HG02610 (cell line): ENCODE results near the gene RNF151.

Experiments
- ATAC-seq: cut with Tn5 transposase; IDR thresholded peaks from one replicate; pipeline ENCODE4 v1.9.1; 2021; ENCODE audit warnings: mild to moderate bottlenecking, moderate library complexity; ENCODE audit not compliant: unreplicated experiment

Gene RNF151

DNA sequence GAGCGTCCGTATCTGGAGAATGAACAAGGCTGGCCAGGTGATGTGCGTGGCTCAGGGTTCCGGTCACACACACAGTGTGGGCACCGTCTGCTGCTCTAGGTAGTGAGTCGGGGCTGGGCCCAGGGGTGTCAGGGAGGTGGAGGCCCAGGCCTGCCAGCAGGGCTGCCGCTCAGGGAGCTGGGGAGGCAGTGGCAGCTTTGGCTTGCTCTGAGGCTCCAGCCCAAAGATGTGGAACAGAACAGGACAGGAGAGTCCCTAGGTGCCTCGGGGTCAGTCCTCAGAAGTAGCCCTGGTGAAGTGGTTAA is 9.5 kb downstream of the RNF151 start:
- ATAC-seq = no peak

DNA sequence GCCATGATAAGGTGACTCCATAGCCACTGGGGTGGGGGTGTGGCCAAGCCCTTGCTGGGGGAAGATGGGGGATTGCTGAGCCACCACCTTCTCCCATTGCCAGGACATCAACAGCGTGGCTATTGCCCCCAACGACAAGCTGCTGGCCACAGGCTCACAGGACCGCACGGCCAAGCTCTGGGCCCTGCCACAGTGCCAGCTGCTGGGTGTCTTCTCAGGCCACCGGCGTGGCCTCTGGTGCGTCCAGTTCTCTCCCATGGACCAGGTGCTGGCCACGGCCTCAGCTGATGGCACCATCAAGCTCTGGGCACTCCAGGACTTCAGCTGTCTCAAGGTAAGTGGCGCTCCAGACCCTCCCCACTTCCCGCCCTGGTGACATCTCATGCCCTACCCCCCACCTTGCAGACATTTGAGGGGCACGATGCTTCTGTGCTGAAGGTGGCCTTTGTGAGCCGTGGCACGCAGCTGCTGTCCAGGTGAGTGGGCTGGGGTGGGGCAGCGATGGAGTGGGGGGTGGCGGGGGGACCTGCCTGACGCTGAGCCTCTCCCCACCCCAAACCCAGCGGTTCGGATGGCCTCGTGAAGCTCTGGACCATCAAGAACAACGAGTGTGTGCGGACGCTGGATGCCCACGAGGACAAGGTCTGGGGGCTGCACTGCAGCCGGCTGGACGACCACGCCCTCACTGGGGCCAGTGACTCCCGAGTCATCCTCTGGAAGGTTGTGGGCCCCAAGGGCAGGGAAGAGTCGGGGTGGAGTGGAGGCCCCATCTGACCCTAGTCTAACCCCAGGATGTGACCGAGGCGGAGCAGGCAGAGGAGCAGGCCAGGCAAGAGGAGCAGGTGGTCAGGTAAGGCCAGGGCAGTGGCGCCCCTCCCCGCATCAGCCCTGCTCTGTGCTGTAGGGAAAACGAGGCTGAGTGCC is 10.6 kb downstream of the RNF151 start:
- no peak for ATAC-seq

DNA sequence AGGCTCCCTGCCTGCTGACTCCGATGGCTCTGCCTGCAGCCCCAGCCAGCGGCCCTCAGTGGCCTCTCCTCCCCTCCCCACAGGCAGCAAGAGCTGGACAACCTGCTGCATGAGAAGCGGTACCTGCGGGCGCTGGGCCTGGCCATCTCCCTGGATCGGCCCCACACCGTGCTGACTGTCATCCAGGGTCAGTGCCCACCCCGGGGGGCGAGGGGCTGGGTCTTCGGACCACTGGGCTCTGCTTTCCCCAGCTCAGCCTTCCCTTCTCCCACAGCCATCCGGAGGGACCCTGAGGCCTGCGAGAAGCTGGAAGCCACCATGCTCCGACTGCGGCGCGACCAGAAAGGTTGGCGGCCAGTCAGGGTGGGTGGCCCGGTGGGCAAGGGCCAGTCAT is 11.2 kb downstream of the RNF151 start:
- ATAC-seq = no peak

DNA sequence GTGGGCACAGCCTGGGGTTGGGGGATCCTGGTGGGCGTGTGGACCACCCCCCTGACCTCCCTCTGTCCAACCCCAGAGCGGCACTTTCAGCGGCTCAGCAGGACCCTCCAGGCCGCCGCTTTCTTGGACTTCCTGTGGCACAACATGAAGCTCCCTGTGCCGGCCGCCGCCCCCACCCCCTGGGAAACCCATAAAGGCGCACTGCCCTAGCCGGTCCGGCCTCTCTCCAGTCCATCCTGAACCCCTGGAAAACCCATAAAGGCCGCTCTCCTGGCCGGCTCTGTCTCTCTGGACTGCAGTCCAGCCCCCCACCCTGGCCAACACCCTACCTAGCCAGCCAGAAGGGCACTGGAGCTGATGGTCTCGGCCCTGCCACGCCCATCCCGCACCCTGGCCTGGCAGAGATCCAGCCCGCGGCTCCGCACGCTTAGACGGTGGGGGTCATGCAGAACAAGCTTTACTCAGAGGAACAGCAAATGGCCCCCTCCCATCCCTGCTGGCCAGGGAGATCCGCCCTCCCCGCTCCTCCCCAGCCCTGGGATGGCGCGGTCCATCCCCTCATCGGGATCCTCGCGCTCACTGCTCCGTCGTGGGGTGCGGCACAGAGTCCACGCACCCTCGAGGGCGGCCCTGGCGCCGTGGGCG is 11.9 kb downstream of the RNF151 start:
- ATAC-seq = no peak

DNA sequence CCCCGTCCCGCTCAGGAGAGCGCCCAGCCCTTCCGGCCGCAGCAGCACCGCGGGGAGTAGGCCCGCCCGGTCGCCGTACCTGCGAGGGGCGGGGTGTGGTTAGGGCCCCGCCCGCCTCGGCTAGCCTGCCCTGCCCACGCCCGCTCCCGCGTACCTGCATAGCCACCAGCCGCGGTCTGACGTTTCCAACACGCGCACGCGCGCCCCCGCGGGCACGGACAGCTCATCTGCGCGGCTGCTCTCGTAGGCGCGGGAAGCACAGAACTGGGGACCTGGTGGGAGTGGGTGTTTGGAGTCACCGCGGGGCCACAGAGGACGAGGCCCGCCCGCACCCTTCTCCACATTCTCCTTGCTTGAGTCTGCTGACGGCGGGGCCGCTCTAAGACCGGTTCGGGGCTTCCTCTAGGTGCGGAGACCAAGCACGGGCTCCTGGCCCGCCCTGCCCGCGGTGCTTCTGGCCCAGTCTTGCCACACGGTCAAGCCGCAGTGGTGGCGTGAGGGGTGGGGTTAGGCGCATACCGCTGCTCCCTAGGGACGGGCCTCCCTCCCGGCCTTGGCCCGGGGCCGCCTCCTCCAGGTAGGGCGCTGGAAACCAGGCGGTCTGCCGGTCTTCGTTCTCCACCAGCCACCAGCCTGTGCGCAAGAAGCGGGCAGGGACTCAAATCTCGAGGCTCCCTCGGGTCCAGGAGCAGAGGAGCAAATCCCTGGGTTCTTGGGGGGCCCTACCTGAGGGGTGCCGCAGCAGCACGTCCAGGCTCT is 12.8 kb downstream of the RNF151 start:
- ATAC-seq = no peak

DNA sequence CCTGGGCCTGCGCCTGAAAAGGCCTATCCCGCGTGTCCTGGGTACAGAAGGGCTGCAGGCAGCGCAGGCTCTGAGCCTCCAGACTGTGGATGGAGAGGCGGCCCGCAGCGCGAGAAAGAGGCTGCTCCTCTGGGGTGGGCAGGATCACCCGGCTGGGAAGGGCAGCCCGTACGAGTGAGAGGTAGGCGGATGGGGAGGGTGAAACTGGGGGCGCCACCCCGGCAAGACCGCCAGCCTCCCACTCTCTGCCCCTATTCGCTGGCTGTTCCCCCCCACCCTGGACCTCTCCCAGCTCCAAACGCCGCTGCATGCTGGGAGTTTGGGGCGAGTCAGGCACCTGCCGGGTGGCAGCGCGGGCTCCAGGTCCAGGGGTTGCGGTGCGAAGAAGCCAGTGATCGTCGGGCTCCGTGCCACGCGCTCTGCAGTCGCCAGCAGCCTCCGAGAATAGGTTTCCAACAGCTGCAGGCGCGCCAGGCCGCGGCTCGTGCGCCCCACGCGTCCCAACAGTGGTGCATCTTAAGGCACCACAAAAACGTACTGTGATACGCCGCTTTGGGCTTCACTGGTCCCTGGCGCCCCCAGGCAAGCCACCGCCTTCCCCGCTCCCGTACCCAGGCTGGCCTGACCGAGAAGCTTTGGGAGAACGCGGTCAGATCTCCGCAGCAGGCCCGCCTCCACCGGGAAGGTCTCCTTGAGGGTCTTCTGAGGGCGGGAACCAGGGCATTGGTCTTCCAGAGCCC is 13.5 kb downstream of the RNF151 start:
- no peak for ATAC-seq

DNA sequence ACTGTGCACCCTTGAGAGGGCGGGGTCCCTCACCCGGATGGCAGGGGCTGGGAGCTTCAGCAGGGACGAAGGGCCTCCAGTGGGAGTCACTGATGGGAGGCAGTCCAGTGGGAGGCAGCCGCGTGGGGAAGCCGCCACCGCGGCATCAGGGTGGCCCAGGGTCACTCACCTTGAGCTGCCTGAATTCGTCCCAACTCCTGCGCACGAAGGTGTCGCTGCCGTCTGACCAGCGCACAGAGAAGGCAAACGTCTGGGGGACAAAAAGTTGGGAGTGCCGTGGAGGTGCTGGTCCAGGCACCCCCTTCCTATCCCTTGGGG is 14.1 kb downstream of the RNF151 start:
- ATAC-seq = no peak

DNA sequence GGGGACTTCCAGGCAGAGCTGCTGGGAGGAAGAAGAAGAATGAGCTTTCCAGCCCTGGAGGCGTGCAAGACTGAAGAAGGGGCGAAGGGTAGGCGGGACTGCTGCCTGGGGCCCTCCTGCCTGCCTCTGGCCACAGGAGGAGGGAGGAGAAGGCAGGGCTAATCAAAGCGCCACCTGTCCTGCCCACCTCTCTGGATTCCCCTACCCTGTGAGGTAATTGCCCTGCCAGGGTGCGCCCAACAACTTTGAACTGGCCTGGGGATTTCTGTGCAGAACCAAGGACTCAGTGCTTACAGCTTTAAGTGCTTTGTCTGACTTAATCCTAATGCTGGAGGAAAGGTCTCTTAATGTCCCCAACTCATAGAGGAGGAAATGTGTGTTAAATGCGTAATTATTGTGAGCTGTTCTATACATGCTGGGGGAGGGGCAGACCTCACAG is 14.8 kb downstream of the RNF151 start, which contains the start of gene NOXO1:
NOXO1 (minus strand) TSS at position 72 of the 439 bp plus-strand sequence. CDS start 290 bp downstream, outside the sequence.
- ATAC-seq = no peak

DNA sequence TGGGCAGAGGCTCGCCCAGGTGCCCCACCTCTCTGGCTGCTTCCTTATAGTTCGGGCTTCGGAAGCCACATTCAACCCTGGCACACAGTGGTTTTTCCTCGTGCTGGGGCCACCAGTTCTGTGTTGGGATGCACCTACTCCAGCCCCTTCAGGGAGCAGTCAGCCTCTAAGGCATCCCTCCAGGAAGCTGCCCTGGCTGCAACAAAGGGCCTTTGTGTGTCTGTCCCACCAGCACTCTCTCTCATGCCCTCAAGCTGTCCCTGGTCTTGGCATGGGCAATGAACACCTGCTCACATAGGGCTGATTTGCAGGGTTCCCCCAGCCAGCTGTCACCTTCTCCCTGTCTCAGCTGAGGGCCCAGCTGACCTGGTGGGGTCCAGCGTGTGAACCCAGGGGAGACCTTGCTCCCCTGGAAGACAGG is 15.4 kb downstream of the RNF151 start:
- ATAC-seq = no peak

DNA sequence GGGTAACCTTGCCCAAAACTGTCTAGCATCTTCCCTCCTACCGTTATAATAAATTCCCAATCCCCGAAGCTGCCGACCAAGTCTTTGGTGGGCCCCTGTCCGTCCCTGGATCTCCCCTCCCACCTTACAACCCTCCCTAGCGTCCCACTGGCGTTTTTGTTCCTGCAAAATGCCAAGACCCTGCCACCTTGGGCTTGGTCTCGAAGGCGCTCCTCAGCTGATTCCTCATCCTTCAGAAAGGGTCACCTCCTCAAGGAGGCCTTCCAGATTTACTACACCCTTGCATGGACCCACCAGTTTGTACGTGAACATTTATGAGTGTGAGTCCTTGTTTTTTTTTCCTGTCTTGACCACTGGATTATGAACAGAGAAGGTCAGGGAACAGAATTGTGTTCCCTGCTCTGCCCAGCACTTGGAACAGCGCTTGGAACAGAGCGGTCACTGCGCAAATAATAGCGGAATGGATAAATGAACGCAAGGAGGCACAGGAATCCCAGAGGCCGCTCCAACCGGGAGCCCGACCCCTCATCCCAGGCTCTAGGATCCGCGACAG is 16.4 kb downstream of the RNF151 start:
- ATAC-seq = no peak

DNA sequence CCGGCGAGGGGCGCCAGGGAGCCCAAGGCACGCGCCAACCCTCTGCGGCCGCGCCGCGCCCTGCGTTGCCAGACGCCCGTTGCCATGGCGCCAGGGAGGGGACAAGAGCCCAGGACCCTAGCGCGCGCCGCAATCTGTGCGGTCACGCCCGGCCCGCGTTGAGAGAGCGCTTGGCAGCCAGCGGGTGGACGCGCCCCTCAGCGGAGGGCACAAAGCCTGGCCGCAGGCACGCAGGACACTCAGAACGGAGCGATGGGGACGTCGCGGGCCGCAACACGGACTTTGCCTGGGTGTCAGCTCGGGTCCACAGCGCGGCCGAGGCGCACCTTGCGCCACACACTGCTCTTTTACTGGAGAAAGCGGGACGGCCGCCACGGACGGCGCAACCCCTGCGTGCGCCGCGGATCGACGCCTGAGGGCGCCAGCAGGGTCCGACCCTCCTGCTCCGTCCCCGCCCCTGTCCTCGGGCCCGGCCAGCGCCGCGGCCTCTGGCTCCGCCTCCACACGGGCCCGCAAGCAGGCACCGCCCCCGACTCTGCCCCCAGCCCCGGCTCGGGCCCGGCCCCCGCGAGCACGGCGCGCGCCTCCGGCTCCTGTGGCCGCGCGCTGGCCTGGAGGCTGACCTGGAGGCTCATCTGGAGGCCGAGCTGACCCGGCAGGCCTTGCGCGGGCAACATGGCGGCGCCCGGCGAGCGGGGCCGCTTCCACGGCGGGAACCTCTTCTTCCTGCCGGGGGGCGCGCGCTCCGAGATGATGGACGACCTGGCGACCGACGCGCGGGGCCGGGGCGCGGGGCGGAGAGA is 17.1 kb downstream of the RNF151 start, which contains the start of gene GFER:
GFER (plus strand) TSS at position 650 of the 803 bp plus-strand sequence; CDS start at position 676, 26 bp downstream.
- peak; percentile 78 for ATAC-seq

DNA sequence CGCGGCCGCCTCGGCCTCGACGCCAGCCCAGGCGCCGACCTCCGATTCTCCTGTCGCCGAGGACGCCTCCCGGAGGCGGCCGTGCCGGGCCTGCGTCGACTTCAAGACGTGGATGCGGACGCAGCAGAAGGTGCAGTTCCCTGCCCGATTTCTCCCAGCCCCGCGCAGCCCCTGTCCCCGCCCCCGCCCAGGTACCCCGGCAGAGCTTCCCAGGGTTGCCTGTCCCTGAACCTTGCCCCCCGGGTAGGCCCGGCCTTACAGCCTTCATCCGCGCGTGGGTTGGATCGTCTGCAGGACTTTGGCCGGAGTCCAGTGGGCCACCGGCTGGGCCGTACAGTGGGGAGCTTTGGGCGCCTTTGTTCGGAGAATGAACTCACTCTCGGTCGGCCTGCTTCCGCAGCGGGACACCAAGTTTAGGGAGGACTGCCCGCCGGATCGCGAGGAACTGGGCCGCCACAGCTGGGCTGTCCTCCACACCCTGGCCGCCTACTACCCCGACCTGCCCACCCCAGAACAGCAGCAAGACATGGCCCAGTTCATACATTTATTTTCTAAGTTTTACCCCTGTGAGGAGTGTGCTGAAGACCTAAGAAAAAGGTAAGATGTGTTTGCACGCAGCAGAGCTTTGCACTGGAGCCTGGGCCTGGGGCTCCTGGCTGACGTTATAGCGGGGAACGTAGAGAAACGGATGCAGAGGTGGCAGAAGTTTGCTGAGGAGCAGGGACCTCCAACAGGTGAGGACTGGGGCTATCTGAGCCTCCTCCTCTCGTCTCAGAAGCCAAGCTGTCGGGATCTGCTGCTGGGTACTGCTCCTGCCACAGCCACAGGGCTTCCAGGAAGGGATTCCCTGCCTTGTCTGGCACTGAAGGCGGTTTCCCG is 17.9 kb downstream of the RNF151 start:
- ATAC-seq = peak; percentile 15

DNA sequence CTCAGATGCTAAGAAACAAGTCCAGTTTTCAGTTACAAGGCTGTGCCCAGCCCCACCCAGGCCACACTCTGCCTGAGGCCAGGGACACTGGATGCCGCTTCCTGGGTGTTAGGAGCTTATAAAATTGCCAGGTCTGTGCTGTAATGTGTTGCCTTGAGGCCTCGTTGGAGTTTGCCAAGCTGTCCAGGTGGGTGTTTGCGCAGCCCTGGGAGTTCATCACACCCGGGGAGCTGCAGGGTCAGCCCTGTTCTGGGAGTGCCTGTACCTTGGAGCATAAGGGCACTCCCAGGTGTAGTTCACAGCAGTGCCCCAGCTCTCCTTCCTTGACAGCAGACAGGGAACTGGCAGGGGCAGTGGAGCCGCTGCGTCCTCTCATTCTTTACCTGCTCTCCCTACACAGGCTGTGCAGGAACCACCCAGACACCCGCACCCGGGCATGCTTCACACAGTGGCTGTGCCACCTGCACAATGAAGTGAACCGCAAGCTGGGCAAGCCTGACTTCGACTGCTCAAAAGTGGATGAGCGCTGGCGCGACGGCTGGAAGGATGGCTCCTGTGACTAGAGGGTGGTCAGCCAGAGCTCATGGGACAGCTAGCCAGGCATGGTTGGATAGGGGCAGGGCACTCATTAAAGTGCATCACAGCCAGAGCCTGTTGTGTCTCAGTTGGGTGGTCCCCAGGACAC is 19.0 kb downstream of the RNF151 start:
- no peak for ATAC-seq

DNA sequence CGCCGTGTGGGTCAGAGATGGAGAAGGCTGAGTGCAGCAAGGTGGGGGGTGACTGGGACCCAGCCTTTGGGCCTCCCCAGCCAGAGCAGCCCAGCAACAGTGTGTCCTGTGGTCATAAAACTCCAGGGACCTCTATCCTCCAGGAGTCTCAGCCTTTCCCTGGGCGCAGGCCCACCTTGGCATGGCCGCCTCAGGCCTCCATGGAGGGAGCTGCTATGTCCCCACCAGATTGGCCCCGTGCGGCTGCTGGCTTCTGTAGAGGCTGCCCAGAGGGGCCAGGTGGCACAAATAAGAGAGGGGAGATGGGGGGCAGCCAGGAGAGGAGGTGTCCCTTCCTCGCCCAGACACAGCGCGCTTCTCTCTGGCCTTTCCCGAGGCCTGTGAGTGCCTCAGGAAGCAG is 20.5 kb downstream of the RNF151 start:
- no peak for ATAC-seq

DNA sequence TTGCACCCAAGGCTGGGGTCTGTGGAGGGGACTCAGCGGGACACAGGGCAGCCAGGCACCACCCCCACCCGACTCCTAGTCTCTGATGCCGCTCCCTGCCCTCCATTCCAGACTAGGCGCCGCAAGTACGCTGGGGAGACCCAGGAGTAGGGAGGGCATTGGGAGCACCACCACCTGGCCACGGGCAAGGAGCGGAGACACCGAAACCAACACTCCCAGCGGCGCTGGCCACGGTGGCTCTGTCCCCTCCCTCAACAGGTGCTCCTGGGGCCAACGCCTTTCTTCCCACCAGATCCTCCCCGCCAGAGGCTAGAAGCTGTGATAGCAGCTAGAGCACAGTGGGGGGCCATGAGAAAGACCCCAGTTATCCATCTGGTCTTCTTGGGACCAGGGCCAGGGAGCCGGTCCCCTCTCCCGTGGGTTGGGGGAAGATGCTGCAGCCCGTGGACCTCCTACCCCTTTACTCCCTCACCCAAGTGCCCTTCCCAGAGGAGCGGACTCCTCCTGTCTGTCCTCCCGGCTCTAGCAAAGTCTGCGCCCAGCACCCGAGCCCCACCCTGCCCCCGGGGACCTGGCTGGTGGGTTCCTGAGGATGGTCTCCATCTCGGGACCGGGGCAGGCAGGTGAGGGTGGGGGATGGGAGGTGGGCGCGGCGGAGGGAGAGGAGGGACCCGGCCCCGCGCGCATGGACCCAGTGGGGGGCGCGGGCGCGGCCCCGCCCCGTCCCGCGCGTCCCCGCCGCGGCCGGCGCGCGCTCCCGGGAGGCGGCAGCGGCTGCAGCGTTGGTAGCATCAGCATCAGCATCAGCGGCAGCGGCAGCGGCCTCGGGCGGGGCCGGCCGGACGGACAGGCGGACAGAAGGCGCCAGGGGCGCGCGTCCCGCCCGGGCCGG is 22.8 kb downstream of the RNF151 start, which contains the start of gene SYNGR3:
SYNGR3 (plus strand) TSS at position 762 of the 892 bp plus-strand sequence. CDS start 133 bp downstream, outside the sequence.
- ATAC-seq = no peak

DNA sequence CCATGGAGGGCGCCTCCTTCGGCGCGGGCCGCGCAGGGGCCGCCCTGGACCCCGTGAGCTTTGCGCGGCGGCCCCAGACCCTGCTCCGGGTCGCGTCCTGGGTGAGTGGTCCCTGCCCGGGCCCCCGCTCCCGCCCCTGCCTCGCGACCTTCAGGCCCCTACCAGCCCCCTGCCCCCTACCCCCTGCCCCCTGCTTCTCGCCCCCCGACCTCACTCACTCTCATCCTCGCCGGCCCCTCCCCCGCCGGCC is 23.4 kb downstream of the RNF151 start:
- no peak for ATAC-seq

DNA sequence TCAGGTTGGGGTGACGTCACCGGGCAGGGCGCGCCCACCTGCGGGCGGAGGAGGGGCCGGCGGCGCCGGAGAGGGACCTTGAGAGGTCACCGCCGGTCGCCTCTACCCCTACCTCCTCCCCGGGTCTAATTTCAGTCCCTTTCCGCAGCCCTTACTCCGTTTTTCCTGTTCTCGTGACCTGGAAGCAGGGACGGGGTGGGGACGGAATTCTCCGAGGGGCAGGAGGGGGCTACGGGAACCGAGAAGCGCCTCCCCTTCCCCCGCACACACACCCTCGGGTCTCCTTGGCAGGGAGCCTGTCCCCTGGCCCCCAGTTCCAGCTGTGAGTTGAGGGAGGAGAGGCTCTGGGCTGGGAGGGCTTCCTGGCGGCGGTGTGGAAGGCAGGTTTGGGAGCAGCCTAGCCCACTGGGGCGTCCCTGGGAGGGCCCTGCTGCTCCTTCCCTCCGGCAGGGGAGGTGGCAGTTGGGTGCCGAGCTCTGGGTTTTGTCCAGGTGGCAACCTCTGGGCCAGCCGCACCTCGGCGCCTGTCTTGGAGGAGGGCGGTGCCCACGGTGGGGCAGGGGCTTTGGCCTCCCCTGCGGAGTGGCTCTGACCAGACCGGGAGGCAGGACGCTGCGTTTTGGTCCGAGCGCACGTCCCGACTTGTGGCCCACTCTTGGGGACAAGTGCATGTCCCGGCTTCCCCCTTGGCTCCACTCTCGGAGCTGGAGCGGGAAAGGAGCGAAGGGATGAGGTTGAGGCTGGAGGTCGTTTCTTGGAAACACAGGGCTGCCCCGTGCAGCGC is 23.9 kb downstream of the RNF151 start:
- no peak for ATAC-seq
